NOMO-1 (cell line): ENCODE data around the gene PRR20B.
"Not testable (repeated sequence)": the region's sequence is repeated elsewhere in the genome, so short reads cannot be mapped to it uniquely, and the experiment has no call there.

Experiments
- DNase-seq, 2 experiments: peaks; one replicate each; lab custom pipeline; 2025; ENCODE audit not compliant: unreplicated experiment in 2 of 2; lab: John Stamatoyannopoulos, UW

Gene PRR20B

GRCh38 chr13:57147188-57147587, at the start of gene PRR20B:
Gene PRR20B, plus strand, starts transcription at chr13:57147488. Its CDS starts 387 bp downstream, at chr13:57147875.
- DNase-seq, result not testable (repeated sequence)

GRCh38 chr13:57114945-57115344, 32.3 kb upstream of the PRR20B start:
- no peak for DNase-seq

GRCh38 chr13:57123681-57124080, 23.6 kb upstream of the PRR20B start:
- no peak for DNase-seq

- DNase-seq, result no peak
Observed at GRCh38 chr13:57128909-57129308, 18.4 kb upstream of the PRR20B start.

GRCh38 chr13:57136093-57136492, 11.2 kb upstream of the PRR20B start:
- DNase-seq, result no peak

GRCh38 chr13:57137585-57137984, 9.7 kb upstream of the PRR20B start:
- DNase-seq, result no peak

- no peak for DNase-seq
Observed at GRCh38 chr13:57138988-57139387, 8.3 kb upstream of the PRR20B start.

GRCh38 chr13:57139781-57140180, 7.5 kb upstream of the PRR20B start:
- DNase-seq, result not testable (repeated sequence)

GRCh38 chr13:57140235-57140968, 6.9 kb upstream of the PRR20B start, which contains the start of gene PRR20A:
Gene PRR20A, plus strand, starts transcription at chr13:57140918. Its CDS starts 387 bp downstream, at chr13:57141305.
- not testable (repeated sequence) for DNase-seq

- not testable (repeated sequence) for DNase-seq
Observed at GRCh38 chr13:57148106-57148505, 818 bp downstream of the PRR20B start.

GRCh38 chr13:57153761-57154160, 6.5 kb downstream of the PRR20B start, which contains the start of gene PRR20C:
Gene PRR20C, plus strand, starts transcription at chr13:57154061. Its CDS starts 387 bp downstream, at chr13:57154448.
- not testable (repeated sequence) for DNase-seq

- DNase-seq, result not testable (repeated sequence)
Observed at GRCh38 chr13:57160332-57160731, 13.0 kb downstream of the PRR20B start, which contains the start of gene PRR20D. Gene PRR20D, plus strand, starts transcription at chr13:57160632. Its CDS starts 387 bp downstream, at chr13:57161019.

- not testable (repeated sequence) for DNase-seq
Observed at GRCh38 chr13:57166897-57167296, 19.6 kb downstream of the PRR20B start, which contains the start of gene PRR20E. Gene PRR20E, plus strand, starts transcription at chr13:57167197. Its CDS starts 387 bp downstream, at chr13:57167584.

GRCh38 chr13:57191667-57192066, 44.4 kb downstream of the PRR20B start:
- DNase-seq, result no peak
